Measurements from ENCODE around the gene PNKD. TPM values are rescaled to one million over a fixed set of nuclear protein-coding genes. Genes with fewer than 3 reads are reported as not detected.

Gene PNKD
- total RNA-seq, 1 experiment from 2014 or later: 97.7 TPM

DNA sequence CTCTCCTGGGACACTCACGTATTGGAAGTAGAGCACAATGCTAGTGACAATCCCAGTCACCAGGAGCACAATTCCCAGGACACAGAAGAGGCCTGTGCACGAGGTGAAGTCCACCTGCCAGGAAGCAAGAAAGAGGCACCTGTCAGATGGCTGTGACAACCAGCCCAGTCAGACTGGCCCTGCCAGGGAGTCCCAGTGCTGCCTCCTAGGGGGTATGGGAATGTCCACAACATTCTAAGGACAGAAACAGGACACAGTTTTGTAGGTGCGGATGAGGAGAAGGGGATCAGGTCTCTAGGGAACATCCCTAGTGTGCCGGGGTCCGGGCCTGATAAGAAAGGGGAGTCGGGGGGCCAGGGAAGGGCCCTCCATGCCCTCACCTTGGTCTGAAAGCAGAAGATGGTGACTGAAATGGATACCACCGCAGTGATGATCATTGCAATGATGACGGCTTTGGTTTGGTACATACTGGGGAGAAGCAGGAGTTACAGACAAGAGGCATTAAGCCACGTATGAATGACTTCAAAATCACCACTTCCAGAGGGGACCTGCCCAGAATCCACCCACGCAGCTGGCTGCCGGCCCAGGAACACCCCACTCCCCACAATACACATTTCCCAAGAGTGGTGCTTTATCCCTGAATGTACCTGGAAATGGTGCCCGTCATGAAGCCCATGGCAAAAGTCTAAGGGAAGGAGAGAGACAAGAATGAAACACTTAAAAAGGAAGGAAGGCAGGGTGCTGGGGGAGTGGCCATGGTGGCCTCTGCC is 6.9 kb downstream of the PNKD start:
- ChIA-PET POLR2A (ENCODE audit: unreplicated experiment) (no interaction called here), CTCF (no interaction called here)
- H2AFZ ChIP-seq (ENCODE audit: low read length): no peak overlapping the region
- H3K4me1 ChIP-seq (ENCODE audit: insufficient read depth, low read length): peaks cover 20% of the 10 kb centered on the region
- no peaks in the 10 kb centered on the region for H3K27me3 ChIP-seq (ENCODE audit: low read length)
- TF ChIP-seq EZH2 (IDR thresholded peaks at IDR 0.05; ENCODE audit: low read length, unreplicated experiment): no peak
- TF ChIP-seq, protein P1, sequence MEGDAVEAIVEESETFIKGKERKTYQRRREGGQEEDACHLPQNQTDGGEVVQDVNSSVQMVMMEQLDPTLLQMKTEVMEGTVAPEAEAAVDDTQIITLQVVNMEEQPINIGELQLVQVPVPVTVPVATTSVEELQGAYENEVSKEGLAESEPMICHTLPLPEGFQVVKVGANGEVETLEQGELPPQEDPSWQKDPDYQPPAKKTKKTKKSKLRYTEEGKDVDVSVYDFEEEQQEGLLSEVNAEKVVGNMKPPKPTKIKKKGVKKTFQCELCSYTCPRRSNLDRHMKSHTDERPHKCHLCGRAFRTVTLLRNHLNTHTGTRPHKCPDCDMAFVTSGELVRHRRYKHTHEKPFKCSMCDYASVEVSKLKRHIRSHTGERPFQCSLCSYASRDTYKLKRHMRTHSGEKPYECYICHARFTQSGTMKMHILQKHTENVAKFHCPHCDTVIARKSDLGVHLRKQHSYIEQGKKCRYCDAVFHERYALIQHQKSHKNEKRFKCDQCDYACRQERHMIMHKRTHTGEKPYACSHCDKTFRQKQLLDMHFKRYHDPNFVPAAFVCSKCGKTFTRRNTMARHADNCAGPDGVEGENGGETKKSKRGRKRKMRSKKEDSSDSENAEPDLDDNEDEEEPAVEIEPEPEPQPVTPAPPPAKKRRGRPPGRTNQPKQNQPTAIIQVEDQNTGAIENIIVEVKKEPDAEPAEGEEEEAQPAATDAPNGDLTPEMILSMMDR (conservative IDR thresholded peaks at IDR 0.05; ENCODE audit: low read depth, low read length): peak; percentile 54
- no peak for TF ChIP-seq EZH2phosphoT487 (IDR thresholded peaks at IDR 0.05; ENCODE audit: borderline replicate concordance, low read length)
- H3K79me2 ChIP-seq (ENCODE audit: low read length): peaks cover 5% of the 10 kb centered on the region; the same call in 1 of the 2 replicates
- no peak overlapping the region for H3K27ac ChIP-seq (ENCODE audit: low read length)
- no peaks in the 10 kb centered on the region for H3F3A ChIP-seq (ENCODE audit: low read length, unreplicated experiment)
- no TSS peak for BruUV-seq (replicated peaks)
- H3K9ac ChIP-seq (ENCODE audit: low read length): no peak overlapping the region
- H3K4me2 ChIP-seq (ENCODE audit: low read length): no peak overlapping the region
- DNase-seq (peak; percentile 38), ATAC-seq (no peak)
- H3K4me3 ChIP-seq (ENCODE audit: low read length): no peak overlapping the region
- H4K20me1 ChIP-seq (ENCODE audit: low read length): no peaks in the 10 kb centered on the region
- H3K9me2 ChIP-seq (replicated peaks; ENCODE audit: low read length): no peaks in the 10 kb centered on the region
- intact Hi-C loops (cut with micrococcal nuclease): no loop called here
- H3K36me3 ChIP-seq (ENCODE audit: low read depth, low read length): peaks cover 32% of the 10 kb centered on the region; the same call in 1 of the 2 replicates
- H3K9me3 ChIP-seq (ENCODE audit: low read length): no peaks in the 10 kb centered on the region

DNA sequence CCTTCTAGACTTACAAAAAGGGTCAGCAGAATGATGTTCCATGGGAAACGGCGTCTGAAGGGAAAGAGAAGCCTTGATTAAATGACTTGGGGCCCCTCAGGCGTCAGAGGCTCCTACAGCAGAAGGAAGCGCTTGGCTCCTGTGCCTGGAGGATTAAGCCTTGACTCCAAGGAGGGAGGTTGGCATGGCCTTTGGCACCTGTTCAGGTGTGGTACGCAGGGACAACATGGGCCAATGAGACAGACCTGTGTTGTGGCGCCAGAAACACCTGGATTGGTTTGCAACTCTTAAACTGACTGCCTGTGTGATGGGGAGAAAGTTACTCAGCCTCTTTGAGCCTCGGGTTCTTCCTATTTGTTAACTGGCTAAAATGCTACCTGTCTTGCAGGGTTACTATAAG is 7.6 kb downstream of the PNKD start:
- Histone ChIP-seq H3K9ac (ENCODE audit: low read length) (no peak overlapping the region), H3K79me2 (ENCODE audit: low read length) (peaks cover 5% of the 10 kb centered on the region; the same call in 1 of the 2 replicates), H3K9me2 (replicated peaks; ENCODE audit: low read length) (no peaks in the 10 kb centered on the region), H3K4me3 (ENCODE audit: low read length) (no peak overlapping the region), H3K27ac (ENCODE audit: low read length) (no peak overlapping the region), H3K36me3 (ENCODE audit: low read depth, low read length) (peaks cover 32% of the 10 kb centered on the region; the same call in 1 of the 2 replicates), H3K27me3 (ENCODE audit: low read length) (no peaks in the 10 kb centered on the region), H2AFZ (ENCODE audit: low read length) (no peak overlapping the region), H3K9me3 (ENCODE audit: low read length) (no peaks in the 10 kb centered on the region), H3F3A (ENCODE audit: low read length, unreplicated experiment) (no peaks in the 10 kb centered on the region), H3K4me1 (ENCODE audit: insufficient read depth, low read length) (peaks cover 20% of the 10 kb centered on the region), H3K4me2 (ENCODE audit: low read length) (no peak overlapping the region), H4K20me1 (ENCODE audit: low read length) (no peaks in the 10 kb centered on the region)
- no TSS peak for BruUV-seq (replicated peaks)
- intact Hi-C loops (cut with micrococcal nuclease): no loop called here
- TF ChIP-seq EZH2phosphoT487 (IDR thresholded peaks at IDR 0.05; ENCODE audit: borderline replicate concordance, low read length) (no peak), EZH2 (IDR thresholded peaks at IDR 0.05; ENCODE audit: low read length, unreplicated experiment) (no peak)
- TF ChIP-seq, protein P1 (conservative IDR thresholded peaks at IDR 0.05; ENCODE audit: low read depth, low read length): no peak
- DNase-seq (no peak), ATAC-seq (no peak)
- POLR2A ChIA-PET (ENCODE audit: unreplicated experiment): no interaction called here
- CTCF ChIA-PET: no interaction called here
